ENCODE measurements around the gene LHB. TPM values are rescaled to one million over a fixed set of nuclear protein-coding genes. Genes with fewer than 3 reads are reported as not detected.
"Not testable (repeated sequence)": the region's sequence is repeated elsewhere in the genome, so short reads cannot be mapped to it uniquely, and the experiment has no call there.

LHB gene
- total RNA-seq, 1 donor from 2014 or later, result 0.48 TPM

GRCh38 chr19:49025599-49025998 lies 8.7 kb upstream of the LHB start:
- not testable (repeated sequence) for H2AFZ ChIP-seq (ENCODE audit: low read depth, low read length); H3K36me3 Mint-ChIP-seq (ENCODE audit: low read depth, unreplicated experiment); H3K27me3 ChIP-seq (ENCODE audit: insufficient read depth, low read length); H3K36me3 ChIP-seq (ENCODE audit: insufficient read depth, low read length); H4K20me1 ChIP-seq (ENCODE audit: insufficient read depth, low read length); H3K9ac ChIP-seq (ENCODE audit: low read length); H3K9me3 Mint-ChIP-seq (ENCODE audit: unreplicated experiment); DNase-seq (ENCODE audit: low read depth); H3K9me3 ChIP-seq (ENCODE audit: insufficient read depth, low read depth, low read length); H3K4me1 ChIP-seq (ENCODE audit: insufficient read depth, low read length); H3K79me2 ChIP-seq (ENCODE audit: insufficient read depth, low read length); H3K4me3 ChIP-seq (ENCODE audit: insufficient read depth, low read depth, low read length); FAIRE-seq; H3K27me3 Mint-ChIP-seq (ENCODE audit: low read depth, unreplicated experiment)
- H3K4me3 Mint-ChIP-seq (ENCODE audit: unreplicated experiment), result peak overlapping the region; percentile 54
- peak overlapping the region; percentile 98 for H3K27ac Mint-ChIP-seq (ENCODE audit: unreplicated experiment)
- Histone ChIP-seq H3K27ac (ENCODE audit: low read depth, low read length) (peak overlapping the region; percentile 33), H3K4me2 (ENCODE audit: low read length) (peak overlapping the region; percentile 41)
- peaks cover 25% of the 10 kb centered on the region for H3K4me1 Mint-ChIP-seq (ENCODE audit: low read depth, unreplicated experiment)

GRCh38 chr19:49025088-49025487 lies 8.2 kb upstream of the LHB start:
- not testable (repeated sequence) for H3K4me3 Mint-ChIP-seq (ENCODE audit: unreplicated experiment); H3K36me3 Mint-ChIP-seq (ENCODE audit: low read depth, unreplicated experiment)

GRCh38 chr19:49024233-49024632 lies 7.3 kb upstream of the LHB start, which contains the start of gene CGB3:
CGB3 (minus strand) TSS chr19:49024333; CDS start chr19:49023971, 362 bp downstream.
- not testable (repeated sequence) for H3K79me2 ChIP-seq (ENCODE audit: insufficient read depth, low read length); H3K9me3 ChIP-seq (ENCODE audit: insufficient read depth, low read depth, low read length); H3K4me2 ChIP-seq (ENCODE audit: low read length); FAIRE-seq; H2AFZ ChIP-seq (ENCODE audit: low read depth, low read length); H3K4me3 Mint-ChIP-seq (ENCODE audit: unreplicated experiment); H3K9me3 Mint-ChIP-seq (ENCODE audit: unreplicated experiment); H3K27me3 ChIP-seq (ENCODE audit: insufficient read depth, low read length); H3K36me3 ChIP-seq (ENCODE audit: insufficient read depth, low read length); H4K20me1 ChIP-seq (ENCODE audit: insufficient read depth, low read length); H3K4me1 ChIP-seq (ENCODE audit: insufficient read depth, low read length); H3K36me3 Mint-ChIP-seq (ENCODE audit: low read depth, unreplicated experiment); H3K9ac ChIP-seq (ENCODE audit: low read length); H3K4me3 ChIP-seq (ENCODE audit: insufficient read depth, low read depth, low read length); DNase-seq (ENCODE audit: low read depth); H3K27ac ChIP-seq (ENCODE audit: low read depth, low read length); H3K27me3 Mint-ChIP-seq (ENCODE audit: low read depth, unreplicated experiment)
- Mint-ChIP-seq H3K27ac (ENCODE audit: unreplicated experiment) (peak within 1 kb of the TSS; percentile 54), H3K4me1 (ENCODE audit: low read depth, unreplicated experiment) (peaks cover 17% of the 10 kb centered on the region)

More at GRCh38 chr19:49025088-49025487, 8.2 kb upstream of the LHB start:
- not testable (repeated sequence) for H3K4me2 ChIP-seq (ENCODE audit: low read length); H4K20me1 ChIP-seq (ENCODE audit: insufficient read depth, low read length); H3K9me3 Mint-ChIP-seq (ENCODE audit: unreplicated experiment); H3K4me1 ChIP-seq (ENCODE audit: insufficient read depth, low read length); H3K4me3 ChIP-seq (ENCODE audit: insufficient read depth, low read depth, low read length); FAIRE-seq; DNase-seq (ENCODE audit: low read depth); H3K9ac ChIP-seq (ENCODE audit: low read length); H3K9me3 ChIP-seq (ENCODE audit: insufficient read depth, low read depth, low read length); H3K36me3 ChIP-seq (ENCODE audit: insufficient read depth, low read length); H3K79me2 ChIP-seq (ENCODE audit: insufficient read depth, low read length); H3K27me3 ChIP-seq (ENCODE audit: insufficient read depth, low read length); H3K27ac ChIP-seq (ENCODE audit: low read depth, low read length); H3K27me3 Mint-ChIP-seq (ENCODE audit: low read depth, unreplicated experiment); H2AFZ ChIP-seq (ENCODE audit: low read depth, low read length)
- Mint-ChIP-seq H3K4me1 (ENCODE audit: low read depth, unreplicated experiment) (peaks cover 23% of the 10 kb centered on the region), H3K27ac (ENCODE audit: unreplicated experiment) (peak overlapping the region; percentile 54)

- H3K4me3 Mint-ChIP-seq (ENCODE audit: unreplicated experiment), result no peak overlapping the region
- H3K27me3 Mint-ChIP-seq (ENCODE audit: low read depth, unreplicated experiment), result peaks cover 2% of the 10 kb centered on the region
- FAIRE-seq, result no peak
These were observed 5.2 kb upstream of the LHB start for GRCh38 chr19:49022116-49022515.

More at GRCh38 chr19:49022116-49022515, 5.2 kb upstream of the LHB start:
- Histone ChIP-seq H3K27me3 (ENCODE audit: insufficient read depth, low read length) (no peaks in the 10 kb centered on the region), H2AFZ (ENCODE audit: low read depth, low read length) (no peak overlapping the region), H4K20me1 (ENCODE audit: insufficient read depth, low read length) (no peaks in the 10 kb centered on the region), H3K4me1 (ENCODE audit: insufficient read depth, low read length) (peaks cover 22% of the 10 kb centered on the region), H3K4me3 (ENCODE audit: insufficient read depth, low read depth, low read length) (no peak overlapping the region), H3K4me2 (ENCODE audit: low read length) (no peak overlapping the region), H3K27ac (ENCODE audit: low read depth, low read length) (no peak overlapping the region), H3K9ac (ENCODE audit: low read length) (no peak overlapping the region), H3K36me3 (ENCODE audit: insufficient read depth, low read length) (no peaks in the 10 kb centered on the region), H3K79me2 (ENCODE audit: insufficient read depth, low read length) (no peaks in the 10 kb centered on the region), H3K9me3 (ENCODE audit: insufficient read depth, low read depth, low read length) (no peaks in the 10 kb centered on the region)
- peaks cover 2% of the 10 kb centered on the region for H3K36me3 Mint-ChIP-seq (ENCODE audit: low read depth, unreplicated experiment)
- no peak overlapping the region for H3K27ac Mint-ChIP-seq (ENCODE audit: unreplicated experiment)
- TF ChIP-seq EZH2 (IDR thresholded peaks at IDR 0.05; ENCODE audit: insufficient read depth, low read length), result no peak
- TF ChIP-seq CTCF (IDR thresholded peaks at IDR 0.05; ENCODE audit: insufficient read depth, low read depth, low read length), result no peak
- peaks cover 20% of the 10 kb centered on the region for H3K4me1 Mint-ChIP-seq (ENCODE audit: low read depth, unreplicated experiment)
- H3K9me3 Mint-ChIP-seq (ENCODE audit: unreplicated experiment), result no peaks in the 10 kb centered on the region
- no peak for DNase-seq (ENCODE audit: low read depth)

All from astrocyte (in vitro differentiated cells and primary cell).